Measurements from ENCODE around the gene HASPIN.
"Not testable (repeated sequence)": the region's sequence is repeated elsewhere in the genome, so short reads cannot be mapped to it uniquely, and the experiment has no call there.

The HASPIN gene

DNA sequence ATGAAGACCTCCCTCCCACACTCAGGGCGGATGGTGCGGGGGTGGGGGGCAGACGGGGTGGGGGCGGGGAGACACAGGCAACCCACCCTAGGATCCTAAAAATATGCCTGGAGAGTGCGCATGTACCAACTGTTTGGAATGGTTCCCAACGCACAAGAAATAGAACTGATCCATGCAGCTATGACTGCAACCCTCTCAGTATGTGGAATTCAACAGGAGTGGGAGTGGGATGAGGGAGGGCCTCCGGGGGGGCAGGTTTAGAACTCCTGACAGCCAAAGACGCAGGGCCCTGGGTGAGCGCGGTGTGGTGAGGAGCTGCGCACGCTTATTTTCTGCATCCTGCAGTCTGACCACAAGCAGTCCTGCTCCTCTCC is 26.6 kb upstream of the HASPIN start:
- no peak for DNase-seq

GRCh38 chr17:3698139-3698538 is 25.6 kb upstream of the HASPIN start:
- no peak for DNase-seq

- DNase-seq: no peak
Observed at GRCh38 chr17:3699951-3700350, 23.8 kb upstream of the HASPIN start.

DNA sequence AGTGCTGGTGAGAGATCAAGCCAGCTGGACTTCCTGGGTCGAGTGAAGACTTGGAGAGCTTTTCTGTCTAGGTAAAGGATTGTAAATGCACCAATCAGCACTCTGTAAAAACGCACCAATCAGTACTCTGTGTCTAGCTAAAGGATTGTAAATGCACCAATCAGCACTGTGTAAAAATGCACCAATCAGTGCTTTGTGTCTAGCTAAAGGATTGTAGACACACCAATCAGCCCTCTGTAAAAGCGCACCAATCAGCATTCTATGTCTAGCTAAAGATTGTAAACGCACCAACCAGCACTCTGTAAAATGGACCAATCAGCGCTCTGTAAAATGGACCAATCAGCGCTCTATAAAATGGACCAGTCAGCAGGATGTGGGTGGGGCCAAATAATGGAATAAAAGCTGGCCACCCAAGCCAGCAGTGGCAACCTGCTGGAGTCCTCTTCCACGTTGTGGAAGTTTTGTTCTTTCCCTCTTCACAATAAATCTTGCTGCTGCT is 21.6 kb upstream of the HASPIN start:
- DNase-seq: not testable (repeated sequence)

- no peak for DNase-seq
Observed at GRCh38 chr17:3704931-3705717, 18.6 kb upstream of the HASPIN start.

DNA sequence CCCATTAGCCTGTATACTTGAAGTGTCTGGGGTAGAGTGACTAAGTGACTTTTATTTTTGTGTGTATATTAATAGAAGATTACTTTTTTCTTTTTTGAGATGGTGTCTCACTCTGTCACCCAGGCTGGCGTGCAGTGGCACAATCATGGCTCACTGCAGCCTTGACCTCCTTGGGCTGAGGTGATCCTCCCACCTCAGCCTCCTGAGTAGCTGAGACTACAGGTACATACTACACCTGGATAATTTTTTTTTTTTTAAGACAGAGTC is 18.1 kb upstream of the HASPIN start:
- DNase-seq: not testable (repeated sequence)

GRCh38 chr17:3708366-3708765 is 15.3 kb upstream of the HASPIN start:
- no peak for DNase-seq

DNA sequence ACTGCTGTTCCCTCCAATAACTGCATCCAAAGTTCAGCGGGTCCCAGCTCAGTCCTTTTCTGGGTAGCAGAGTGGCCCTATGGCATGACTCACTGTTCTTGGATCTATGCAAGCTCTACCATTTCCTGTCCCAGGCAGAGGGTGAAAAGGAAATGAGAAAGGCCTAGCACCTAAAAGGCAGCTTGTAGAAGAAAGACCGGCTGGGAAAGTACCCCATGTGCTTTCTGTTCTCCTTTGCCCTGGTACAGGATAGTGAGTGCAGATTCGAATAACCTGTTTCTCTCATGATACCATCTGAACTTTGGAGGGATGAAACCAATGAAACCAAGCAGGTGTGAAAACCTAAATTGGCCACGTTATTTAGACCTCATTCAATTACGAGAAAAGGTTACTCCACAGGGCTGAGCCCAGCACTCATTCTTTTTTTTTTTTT is 12.7 kb upstream of the HASPIN start:
- DNase-seq: peak; percentile 91

DNA sequence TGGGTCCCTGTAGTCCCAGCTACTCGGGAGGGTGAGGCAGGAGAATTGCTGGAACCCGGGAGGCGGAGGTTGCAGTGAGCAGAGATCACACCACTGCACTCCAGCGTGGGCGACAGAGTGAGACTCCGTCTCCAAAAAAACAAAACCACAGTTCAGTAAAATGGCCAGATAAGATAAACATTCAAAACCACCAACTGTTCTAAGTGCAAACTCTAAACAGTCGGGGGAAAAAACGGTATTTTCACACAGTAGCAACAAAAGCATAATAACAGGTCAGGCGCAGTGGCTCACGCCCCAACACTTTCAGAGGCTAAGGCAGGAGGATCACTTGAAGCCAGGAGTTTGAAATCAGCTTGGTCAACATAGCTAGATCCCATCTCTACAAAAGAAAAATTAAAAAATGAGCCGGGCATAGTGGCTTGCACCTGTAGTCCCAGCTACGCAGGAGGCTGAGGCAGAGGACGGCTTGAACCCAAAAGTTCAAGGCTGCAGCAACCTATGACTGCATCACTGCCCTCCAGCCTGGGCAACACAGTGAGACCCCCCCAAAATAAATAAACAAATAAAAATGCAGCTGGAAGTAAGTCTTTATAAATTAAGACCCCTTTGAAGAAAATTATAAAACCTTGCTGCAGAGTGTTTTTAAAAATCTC is 10.8 kb upstream of the HASPIN start:
- DNase-seq: peak; percentile 19

DNA sequence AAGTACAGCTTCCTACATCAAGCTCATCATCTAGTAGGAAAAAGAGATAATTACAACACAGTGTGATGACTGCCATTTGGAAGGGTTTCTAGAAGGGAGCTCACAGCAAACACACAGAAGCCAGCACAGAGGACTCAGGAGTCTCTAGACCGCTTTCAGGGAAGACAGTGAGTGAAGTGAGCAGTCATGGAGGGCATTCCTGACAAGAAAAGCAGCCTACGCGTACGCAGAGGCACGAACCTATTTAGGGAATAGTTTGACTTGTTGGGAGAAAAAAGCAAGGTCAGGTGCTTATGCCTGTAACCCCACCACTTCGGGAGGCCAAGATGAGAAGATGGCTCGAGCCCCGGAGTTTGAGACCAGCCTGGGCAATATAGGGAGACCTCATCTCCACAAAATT is 8.4 kb upstream of the HASPIN start:
- DNase-seq: no peak

DNA sequence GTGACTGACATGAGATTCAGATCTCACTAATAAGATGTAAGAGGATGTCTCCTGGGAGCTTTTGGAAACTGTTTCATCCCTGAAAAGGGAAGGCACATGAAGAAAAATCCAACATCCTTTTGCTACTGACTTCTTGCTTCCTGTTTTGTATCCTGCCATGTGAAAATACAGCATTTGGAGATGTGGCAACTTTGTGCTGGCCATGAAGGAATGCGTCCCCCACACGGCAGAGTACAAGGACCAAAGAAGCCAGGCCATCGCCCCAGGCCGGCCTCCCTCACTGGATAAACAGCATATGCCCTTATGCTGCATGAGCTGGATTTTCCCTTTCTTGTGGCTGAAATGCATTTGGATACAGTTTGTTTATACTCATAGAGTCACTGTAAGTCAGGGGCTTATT is 5.5 kb upstream of the HASPIN start:
- no peak for DNase-seq

DNA sequence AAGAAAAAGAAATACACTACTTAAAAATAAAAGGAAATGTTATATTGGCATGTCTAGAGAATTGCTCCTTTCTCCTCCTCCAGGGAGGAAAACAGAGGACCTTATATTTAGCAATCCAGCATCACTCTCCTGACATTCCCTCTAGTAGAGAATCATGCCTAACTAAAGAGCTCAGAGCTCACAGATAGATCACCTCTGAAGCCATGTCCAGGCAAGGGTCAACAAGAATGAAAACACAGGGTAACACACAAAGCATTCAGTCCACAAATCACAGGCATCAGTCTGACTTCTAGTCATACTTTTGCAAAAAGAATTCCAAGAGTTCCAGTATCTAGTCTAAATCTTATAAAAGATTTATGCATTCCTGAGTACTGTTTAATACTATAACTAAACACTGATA is 4.4 kb upstream of the HASPIN start:
- no peak for DNase-seq

DNA sequence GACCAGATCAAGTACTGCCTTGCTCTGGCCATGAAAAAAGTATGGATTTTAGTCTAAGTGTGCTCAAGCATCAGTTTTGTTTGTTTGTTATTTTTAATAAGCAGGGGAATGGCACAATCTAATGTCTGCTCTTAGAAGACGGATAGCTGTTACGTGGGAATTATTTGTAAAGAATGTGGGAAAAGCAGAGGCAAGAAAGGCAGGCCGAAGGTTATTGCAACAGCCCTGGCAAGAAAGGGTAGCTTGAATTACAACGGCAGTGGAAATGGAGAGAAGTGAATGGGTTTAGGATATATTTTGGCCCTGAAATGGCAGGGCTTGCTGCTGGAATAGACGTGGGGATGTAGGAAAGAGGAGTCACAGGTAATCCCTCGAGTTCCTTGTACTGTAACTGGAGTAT is 987 bp upstream of the HASPIN start:
- DNase-seq: no peak

DNA sequence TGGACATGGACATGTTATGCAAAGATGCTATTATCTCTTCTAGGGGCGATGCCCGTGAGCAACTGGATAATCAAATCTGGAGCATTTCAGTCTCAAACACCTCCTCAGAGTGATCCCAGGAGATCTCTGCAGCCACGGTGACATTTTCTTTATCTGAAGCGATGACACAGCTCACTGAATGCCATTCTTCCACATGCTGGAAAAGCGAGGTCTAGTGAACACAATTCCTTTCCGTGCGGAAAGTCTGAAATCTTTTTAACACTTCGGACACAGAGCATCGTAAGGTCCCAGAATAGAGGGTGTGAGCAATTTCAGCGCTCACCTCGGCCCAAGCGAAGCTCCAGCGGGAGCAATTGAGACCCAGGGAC is 531 bp upstream of the HASPIN start:
- no peak for DNase-seq

DNA sequence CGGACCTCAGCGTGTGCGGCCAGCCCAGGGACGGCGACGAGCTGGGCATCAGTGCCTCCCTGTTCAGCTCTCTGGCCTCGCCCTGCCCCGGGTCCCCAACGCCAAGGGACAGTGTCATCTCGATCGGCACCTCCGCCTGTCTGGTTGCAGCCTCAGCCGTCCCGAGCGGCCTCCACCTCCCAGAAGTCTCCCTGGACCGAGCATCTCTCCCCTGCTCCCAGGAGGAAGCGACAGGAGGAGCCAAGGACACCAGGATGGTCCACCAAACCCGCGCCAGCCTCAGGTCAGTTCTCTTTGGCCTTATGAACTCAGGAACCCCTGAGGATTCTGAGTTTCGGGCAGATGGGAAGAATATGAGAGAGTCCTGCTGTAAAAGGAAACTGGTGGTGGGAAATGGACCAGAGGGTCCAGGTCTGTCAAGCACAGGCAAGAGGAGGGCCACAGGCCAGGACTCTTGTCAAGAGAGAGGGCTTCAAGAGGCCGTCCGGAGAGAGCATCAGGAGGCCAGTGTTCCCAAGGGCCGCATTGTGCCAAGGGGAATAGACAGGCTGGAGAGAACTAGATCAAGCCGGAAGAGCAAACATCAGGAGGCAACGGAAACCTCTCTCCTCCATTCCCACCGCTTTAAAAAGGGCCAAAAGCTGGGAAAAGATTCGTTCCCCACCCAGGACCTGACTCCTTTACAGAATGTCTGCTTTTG is 825 bp downstream of the HASPIN start:
- no peak for DNase-seq

DNA sequence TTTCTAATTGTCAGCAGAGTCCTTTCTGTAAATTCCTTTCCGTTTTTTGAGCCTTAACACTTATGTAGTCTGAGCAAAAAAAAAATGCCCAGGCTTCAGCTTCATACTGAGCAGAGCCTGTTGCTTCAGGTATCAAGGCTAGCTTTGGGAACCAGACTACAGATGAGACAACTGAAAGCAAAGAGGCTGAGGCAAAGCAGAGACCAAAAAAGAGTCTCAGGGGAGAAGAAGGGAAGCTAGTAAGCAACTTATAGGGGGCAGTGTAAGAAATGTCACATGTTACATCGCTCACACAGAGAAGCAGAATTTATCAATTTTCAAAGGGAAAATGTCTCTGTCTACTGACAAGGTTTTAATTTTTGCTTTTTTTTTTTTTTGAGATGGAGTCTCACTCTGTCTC is 3.3 kb downstream of the HASPIN start:
- DNase-seq: no peak

GRCh38 chr17:3728099-3728498 is 4.4 kb downstream of the HASPIN start:
- DNase-seq: not testable (repeated sequence)

GRCh38 chr17:3729881-3730280 is 6.2 kb downstream of the HASPIN start:
- DNase-seq: no peak

GRCh38 chr17:3730881-3731429 is 7.3 kb downstream of the HASPIN start:
- no peak for DNase-seq

- DNase-seq: no peak
Observed at GRCh38 chr17:3732210-3732621, 8.5 kb downstream of the HASPIN start.

DNA sequence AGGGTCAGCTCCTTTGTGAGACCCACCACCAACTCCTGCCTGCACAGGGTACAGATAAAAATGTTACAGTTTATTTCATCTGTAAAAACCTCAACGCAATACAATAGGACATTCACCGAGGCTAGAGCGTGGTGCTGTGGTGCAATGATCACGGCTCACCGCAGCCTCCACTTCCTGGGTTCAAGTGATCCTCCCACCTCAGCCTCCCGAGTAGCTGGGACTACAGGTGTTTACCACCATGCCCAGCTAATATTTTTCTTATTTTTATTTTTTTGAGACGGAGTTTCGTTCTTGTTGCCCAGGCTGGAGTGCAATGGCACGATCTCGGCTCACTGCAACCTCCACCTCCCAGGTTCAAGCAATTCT is 11.2 kb downstream of the HASPIN start:
- DNase-seq: not testable (repeated sequence)

DNA sequence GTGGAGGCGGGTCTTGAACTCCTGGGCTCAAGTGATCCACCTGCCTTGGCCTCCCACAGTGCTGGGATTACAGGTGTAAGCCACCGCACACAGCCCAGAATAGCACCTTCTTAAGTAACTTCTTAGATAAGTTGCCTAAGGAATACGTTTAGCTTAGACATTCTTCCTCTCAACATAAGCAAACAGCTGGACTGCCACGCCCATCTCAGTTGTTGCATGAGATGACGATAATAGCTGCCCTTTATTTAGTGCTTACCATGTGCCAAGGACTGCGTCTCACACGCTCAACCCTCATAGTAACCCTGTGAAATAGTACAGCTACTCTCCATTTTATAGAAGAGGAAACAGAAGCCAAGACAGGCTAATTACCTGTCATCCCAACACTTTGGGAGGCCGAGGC is 11.8 kb downstream of the HASPIN start:
- DNase-seq: no peak

DNA sequence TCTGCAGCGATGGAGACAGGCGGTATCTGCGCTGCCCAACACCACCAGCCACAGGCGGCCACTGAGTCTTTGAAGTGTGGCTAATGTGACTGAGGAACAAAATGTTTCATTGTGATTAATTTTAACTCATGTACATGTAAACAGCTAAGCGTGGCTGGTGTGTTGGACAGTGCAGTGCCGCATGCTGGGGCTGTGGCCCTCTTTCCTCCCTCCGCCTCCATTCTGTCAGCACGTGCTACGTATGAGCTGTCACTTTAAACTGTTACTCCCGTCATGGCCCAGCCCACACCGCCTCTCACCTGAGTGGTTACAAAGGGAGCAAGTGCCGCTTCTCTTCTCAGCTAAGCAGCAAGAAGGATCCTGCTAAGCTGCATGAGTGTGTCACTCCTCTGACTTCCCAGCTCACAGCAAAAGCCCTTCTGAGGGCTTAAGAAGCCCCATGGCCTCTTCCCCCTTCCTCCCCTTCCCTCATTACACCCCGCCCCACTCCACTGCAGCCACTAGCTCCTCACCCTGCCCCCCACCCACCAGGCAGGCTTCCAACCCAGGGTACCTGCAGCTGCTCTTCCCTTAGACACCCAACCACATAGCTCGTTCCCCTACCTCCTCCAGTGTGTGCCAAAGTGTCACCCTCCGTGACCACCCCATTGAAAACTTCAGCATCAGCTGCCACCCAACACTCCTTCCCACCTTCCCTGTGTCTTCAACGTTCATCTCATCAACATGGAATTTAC is 15.0 kb downstream of the HASPIN start:
- DNase-seq: peak; percentile 60
